Stimulated activated CD8-positive, alpha-beta memory T cell treated with anti-CD3 and anti-CD28 coated beads, Interleukin-12 subunit alpha, Interleukin-12 subunit beta, amount 100 ng/mL, for 4 hours (primary cell): ENCODE data around the gene ZNF268.

ENCODE experiments used
- DNase-seq: peaks from one replicate; pipeline ENCODE4 v3.0.0-alpha.2; 2020; ENCODE audit warnings: low read depth

ZNF268 gene

DNA sequence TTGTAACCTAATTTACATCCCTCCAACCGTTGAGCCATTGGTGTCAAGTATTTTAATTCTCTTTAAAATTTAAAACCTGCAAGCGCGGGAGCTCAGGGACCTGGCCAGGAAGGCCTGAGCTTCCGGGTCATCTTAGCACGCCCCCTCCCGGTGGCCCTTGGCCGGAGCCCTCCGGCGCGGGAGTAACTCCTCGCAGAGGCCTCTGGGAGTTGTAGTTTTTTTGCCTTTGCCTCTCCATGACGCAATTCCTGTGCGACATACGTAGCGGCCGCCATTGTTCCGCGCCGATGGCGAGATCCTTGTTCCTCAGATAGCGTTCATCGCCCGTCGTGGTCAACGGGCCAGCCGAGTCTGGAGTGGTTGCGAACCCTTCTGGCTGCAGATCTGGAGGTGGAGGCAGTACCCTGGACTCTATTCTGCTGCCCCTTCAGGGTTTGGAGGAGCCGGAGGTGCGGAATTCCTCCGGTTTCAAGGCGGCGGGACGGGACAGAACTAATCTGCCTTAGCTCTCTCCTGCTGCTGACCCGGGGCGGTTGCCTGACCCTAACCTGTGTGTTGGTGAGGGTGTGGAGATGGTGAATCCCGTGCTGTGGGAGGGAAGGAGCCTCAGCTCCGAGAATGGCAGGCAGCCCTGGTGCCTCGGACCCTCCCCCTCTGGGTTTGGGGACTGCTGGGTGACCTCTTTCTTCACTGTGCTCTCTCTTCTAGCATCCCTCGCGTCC lies at the start of gene ZNF268:
Gene ZNF268, plus strand, starts transcription at position 258 of the 722 bp plus-strand sequence. CDS start 503 bp downstream, outside the sequence.
- peak; percentile 75 for DNase-seq

DNA sequence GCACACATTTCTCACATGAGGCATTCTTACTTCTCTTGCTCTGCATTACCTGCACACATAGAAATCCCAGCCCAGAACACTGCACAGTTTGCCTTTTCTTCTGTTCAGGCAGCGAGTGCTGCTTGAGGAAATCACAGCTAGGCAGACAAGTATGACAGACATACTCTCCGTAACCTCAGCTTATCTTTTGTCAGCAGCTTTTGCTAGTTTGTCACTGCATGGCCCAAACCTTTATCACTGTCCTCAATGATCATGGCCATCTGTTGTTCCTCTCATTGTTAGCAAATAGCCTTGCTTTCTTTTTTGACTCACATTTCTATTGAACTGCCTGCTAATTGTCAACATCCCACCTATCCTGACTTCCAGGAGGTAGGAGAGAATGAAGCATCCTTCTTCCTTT lies 45.5 kb upstream of the ZNF268 start:
- no peak for DNase-seq

DNA sequence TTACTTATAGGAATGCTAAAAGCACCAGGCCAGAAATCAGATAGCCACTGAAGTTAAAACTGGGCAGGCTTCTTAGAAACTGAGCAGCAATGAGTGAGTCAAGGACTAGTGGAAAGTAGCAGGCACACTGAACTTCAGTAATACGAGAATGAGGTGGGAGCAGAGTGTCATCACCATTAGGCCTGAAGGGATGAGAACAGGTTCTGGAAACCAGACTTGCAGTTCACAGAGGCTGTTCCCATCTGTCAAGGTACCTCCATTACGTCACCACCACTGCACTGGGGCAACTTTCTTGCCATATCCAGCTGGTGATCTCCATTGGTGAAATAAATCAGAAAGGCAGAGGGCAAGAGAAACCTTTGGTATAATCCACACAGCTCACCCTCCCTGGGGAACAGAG lies 35.3 kb upstream of the ZNF268 start:
- no peak for DNase-seq

DNA sequence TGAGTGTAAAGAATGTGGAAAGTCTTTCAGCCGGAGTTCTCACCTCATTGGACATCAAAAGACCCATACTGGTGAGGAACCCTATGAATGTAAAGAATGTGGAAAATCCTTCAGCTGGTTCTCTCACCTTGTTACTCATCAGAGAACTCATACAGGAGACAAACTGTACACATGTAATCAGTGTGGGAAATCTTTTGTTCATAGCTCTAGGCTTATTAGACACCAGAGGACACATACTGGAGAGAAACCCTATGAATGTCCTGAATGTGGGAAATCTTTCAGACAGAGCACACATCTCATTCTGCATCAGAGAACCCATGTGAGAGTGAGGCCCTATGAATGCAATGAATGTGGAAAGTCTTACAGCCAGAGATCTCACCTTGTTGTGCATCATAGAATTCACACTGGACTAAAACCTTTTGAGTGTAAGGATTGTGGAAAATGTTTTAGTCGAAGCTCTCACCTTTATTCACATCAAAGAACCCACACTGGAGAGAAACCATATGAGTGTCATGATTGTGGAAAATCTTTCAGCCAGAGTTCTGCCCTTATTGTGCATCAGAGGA lies 25.1 kb upstream of the ZNF268 start:
- DNase-seq, result no peak

DNA sequence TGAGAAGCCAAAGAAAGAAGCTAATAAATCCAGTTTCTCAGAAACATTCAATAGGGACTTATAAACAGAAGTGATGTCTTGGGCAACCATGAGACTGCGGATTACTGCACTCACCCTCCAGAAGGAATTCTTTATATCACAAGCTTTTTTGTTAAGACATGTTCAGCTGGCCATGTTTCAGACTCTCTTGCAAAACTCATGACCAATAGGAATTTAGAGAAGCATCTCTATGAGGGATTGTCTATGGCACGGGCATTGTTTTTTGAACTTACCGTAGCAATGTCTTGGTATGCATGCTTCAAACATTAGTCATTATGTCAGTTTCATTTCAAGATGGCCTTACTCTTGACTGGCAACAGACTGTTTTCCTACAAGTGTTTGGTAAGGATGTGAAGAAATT lies 15.5 kb upstream of the ZNF268 start:
- DNase-seq, result no peak

DNA sequence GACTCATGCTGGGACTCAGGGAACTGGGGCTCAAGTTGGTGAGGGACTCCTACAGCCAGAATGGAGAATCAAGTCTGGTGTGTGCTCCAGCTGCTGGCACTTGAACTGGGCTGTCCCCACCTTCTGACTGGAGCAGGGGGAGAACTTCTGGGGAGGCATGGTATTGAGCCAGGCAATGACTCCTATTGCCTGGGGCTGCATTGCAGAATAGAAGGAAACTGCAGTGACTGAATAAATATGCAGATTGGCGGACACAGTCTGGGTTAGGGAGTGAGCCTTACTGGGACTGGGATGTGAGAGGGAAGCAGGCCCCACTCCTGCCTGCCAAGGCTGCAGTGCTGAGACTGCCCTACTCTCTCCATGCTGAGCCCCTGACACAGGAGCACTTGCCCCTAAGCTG lies 8.8 kb upstream of the ZNF268 start:
- no peak for DNase-seq

DNA sequence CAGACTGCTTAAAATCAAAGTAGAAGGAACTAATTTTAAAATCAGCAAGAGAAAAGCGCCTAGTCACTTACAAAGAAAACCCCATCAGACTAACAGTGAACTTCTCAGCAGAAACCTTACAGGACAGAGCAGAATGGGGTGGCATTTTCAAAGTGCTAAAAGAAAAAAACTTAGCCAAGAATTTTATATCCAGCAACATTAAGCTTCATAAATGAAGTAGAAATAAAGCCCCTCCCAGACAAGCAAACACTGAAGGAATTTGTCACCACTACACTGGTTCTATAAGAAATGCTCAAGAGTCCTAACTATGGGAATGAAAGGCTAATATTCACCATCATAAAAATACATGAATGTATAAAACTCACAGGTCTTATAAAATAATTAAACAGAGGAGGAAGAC lies 6.4 kb upstream of the ZNF268 start:
- no peak for DNase-seq

DNA sequence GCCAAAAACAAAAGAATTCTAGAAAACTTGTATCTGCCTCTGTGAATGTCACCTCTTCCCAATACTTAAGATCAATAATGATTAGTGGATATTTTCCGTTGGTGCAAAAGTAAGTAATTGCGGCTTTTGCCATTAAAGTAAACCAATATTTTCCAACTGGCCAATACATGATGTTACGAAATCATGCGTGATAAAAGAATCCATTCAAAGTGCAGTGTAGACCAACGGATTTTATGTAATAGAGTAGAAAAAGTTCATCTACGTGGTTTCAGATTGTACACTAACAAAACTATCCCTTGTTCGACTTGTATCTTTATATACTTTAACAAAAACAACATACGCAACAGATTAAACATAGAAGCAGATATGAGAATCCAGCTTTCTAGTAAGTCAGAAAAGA lies 626 bp upstream of the ZNF268 start:
- no peak for DNase-seq

DNA sequence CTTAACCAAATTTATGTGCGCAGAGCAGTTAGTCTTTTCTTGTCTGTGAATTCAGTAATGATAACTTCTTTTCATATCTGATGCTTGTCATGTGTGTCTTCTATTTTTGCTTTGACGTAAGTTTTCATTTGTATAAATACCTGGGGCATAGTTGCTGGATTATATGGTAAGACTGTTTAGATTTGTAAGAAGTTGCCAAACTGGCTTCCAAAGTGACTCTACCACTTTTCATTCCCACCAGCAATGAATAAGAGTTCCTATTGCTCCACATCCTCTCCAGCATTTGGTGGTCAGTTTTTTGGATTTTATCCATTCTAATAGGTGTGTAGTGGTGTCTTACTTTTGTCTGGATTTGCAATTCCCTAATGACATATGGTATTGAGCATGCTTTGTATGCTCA lies 8.9 kb downstream of the ZNF268 start:
- DNase-seq, result no peak

DNA sequence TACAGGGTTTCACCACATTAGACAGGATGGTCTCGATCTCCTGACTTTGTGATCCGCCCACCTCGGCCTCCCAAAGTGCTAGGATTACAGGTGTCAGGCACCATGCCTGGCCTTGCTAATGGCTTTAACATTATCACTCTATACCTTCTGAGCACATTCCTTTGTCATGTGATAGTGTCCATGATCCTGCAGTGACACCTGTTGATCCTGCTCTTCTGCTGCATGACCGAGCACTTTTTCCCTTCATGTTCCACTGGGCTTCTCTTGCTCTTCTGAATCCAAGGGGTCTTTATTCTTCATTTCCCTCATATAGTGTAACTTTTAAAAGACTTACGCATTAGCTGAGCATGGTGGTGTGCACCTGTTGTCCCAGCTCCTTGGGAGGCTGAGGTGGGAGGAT lies 11.6 kb downstream of the ZNF268 start:
- no peak for DNase-seq

DNA sequence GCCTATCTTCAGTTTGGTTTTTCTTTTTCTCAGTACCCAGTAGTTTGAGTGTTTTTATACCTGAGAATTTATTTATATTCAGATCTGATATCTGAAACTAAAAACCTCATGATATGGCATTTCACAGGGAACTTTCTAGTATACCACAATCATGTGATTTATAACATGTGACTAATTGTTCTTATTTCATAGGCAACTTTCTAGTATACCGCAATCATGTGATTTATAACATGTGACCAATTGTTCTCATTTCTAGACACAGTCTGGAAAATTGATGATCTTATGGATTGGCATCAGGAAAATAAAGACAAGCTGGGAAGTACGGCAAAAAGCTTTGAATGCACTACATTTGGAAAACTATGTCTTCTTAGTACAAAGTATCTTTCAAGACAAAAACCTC lies 20.6 kb downstream of the ZNF268 start:
- DNase-seq, result no peak

DNA sequence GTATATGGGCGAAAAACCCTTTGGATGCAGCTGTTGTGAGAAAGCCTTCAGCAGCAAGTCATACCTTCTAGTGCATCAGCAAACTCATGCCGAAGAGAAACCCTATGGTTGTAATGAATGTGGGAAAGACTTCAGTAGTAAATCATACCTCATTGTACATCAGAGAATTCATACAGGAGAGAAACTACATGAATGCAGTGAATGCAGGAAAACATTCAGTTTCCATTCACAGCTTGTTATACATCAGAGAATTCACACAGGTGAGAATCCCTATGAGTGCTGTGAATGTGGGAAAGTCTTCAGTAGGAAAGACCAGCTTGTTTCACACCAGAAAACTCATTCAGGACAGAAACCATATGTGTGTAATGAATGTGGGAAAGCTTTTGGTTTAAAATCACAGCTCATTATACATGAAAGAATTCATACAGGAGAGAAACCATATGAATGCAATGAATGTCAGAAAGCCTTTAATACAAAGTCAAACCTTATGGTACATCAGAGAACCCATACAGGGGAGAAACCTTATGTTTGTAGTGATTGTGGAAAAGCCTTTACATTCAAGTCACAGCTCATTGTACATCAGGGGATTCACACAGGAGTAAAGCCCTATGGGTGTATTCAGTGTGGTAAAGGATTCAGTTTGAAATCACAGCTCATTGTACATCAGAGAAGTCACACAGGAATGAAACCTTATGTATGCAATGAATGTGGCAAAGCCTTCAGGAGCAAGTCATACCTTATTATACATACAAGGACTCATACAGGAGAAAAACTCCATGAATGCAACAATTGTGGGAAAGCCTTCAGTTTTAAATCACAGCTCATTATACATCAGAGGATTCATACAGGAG lies 21.4 kb downstream of the ZNF268 start:
- no peak for DNase-seq

DNA sequence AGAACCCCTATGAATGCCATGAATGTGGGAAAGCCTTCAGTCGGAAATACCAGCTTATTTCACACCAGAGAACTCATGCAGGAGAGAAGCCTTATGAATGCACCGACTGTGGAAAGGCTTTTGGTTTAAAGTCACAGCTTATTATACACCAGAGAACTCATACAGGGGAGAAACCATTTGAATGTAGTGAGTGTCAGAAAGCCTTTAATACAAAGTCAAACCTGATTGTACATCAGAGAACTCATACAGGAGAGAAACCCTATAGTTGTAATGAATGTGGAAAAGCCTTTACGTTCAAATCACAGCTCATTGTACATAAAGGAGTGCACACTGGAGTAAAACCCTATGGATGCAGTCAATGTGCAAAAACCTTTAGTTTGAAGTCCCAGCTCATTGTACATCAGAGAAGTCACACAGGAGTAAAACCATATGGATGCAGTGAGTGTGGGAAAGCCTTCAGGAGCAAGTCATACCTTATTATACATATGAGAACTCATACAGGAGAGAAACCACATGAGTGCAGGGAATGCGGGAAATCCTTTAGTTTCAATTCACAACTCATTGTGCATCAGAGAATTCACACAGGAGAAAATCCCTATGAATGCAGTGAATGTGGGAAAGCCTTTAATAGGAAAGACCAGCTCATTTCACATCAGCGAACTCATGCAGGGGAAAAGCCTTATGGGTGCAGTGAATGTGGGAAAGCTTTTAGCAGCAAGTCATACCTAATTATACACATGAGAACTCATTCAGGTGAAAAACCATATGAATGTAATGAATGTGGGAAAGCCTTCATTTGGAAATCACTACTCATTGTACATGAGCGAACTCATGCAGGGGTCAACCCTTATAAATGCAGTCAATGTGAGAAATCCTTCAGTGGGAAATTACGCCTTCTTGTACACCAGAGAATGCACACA lies 22.3 kb downstream of the ZNF268 start:
- DNase-seq, result no peak

DNA sequence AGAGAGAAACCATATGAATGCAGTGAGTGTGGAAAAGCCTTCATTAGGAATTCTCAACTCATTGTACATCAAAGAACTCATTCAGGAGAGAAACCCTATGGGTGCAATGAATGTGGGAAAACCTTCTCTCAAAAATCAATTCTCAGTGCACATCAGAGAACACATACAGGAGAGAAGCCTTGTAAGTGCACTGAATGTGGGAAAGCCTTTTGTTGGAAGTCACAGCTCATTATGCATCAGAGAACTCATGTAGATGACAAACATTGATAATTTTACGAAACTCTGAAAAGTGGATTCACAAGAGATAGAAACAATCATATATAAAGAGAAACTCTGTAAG lies 22.9 kb downstream of the ZNF268 start:
- no peak for DNase-seq

DNA sequence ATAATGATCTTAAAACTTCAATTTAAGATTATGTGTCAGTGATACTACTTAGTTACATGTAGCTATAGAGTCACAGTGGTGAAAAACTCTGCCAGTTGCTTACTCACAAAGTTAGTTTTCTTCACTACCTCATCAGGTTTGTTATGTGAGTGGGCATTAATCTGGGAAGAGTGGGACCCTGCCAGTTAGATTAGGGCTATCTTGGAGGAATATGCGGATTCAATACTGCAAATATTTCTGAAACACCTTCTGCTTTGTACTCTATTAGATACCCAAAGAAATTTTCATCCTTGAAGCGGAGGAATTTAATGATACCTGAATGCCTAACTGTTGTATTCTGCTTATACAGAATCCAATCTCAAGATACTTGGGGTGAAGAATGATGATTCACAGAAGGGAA lies 25.1 kb downstream of the ZNF268 start:
- no peak for DNase-seq

DNA sequence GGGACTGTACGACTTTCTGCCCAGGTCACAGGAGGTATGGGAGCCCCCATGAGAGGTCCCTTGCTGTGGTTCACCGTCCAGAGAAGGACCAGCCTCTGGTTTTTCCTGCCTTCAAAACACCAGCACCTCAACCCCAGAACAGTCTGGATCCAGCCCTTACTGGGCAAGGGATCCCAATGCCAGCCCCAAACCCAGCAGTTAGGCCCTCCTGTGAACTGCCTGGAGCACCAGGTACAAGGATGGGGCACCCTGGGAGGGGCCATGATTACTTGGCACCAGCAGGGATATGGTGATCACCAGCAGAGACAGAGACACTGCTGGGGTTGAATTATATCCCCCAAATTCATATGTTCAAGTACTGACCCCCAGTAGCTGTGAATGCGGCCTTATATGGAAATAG lies 34.4 kb downstream of the ZNF268 start:
- no peak for DNase-seq

DNA sequence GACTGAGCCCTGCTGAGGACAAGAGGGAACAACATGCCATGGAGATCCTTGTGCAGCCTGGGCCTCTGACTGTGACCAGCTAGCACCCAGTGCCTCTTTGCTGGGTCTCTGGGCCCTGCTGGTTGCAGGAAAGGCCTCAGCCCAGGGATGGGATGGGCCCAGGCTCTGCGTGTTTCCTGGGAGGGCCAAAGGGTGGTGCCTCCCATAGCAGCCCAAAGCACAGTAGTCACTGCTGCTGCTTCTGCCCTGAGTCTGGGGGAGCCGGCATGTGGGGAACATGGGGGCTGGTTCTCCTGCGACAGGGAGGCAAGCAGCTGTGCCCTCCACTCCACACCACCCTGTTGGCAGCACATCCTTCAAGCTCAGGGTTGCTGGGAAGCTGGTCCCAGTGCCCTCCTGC lies 35.9 kb downstream of the ZNF268 start:
- DNase-seq, result no peak

DNA sequence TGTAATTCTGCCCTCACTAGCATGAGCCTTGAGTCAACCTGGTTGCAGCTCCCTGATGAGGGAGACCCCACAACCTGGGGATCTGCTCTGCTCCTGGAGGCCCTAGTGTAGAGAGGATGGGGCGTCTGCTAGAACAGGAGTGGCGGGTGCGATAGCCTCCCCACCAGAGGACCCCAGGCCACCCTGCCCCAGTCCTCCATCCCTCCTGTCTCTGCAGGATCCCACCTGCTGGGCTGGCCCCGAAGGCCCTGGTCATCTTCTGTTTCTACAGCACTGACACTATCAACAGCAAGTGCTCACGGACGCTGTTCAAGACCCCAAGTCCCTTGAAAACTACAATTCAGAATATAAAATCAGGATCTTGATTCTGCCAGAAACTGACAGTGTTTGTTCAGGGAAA lies 39.2 kb downstream of the ZNF268 start:
- DNase-seq, result no peak

DNA sequence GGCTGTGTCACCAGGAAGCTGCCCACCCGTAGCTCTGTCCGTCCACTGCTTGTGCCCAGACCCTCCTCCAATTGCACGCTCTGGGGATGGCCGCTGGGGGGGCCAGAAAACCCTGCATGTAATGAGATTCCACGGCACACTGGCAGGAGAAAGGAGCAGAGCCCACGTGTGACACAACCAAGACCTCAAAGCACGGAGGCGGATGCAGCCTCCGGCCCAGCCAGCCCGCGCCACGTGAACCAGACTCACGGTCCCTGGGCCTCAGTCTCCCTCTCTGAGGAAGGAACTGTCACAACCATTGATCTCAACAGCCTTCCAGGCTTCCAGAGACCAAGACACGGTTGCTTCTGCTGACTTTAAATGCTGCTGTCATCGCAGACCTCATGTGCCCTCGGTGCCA lies 39.9 kb downstream of the ZNF268 start:
- no peak for DNase-seq

DNA sequence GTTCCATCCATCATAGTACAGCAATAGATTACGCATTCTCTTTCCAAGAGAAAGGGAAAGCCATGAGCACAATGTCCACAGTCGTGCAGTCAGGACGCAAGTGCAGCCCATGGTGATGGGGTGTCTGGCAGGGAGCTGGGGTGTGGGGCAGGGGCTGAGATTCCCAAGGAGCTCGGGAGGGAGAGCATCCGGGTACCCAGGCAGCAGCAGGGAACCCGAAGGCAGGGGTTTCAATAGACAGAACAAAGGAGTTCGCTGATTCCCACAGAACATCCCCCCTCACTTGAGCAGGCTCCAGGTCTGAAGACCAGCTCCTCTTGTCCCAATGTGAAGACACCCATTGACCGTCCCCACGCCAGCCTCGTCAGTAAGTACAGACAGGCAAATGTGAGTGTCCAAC lies 40.9 kb downstream of the ZNF268 start:
- DNase-seq, result no peak

DNA sequence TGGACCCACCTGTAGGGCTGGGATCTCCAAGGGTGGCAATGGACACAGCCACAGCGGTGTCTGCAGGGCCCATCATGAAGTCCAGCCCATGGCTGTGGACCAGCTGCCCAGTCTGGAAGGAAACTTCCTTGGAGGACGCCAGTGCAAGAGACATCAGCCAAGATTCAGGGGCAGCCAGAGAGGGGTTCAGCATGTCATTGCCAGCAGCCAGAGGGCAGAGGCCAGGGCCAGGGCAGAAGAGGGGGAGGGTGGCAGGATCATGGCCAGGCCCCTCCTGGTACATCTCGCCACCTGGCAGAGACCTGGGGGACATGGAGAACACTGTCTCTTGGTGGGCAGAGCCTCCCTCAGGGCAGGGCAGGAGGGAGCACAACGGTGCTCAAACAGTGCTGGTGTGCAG lies 44.2 kb downstream of the ZNF268 start:
- no peak for DNase-seq

DNA sequence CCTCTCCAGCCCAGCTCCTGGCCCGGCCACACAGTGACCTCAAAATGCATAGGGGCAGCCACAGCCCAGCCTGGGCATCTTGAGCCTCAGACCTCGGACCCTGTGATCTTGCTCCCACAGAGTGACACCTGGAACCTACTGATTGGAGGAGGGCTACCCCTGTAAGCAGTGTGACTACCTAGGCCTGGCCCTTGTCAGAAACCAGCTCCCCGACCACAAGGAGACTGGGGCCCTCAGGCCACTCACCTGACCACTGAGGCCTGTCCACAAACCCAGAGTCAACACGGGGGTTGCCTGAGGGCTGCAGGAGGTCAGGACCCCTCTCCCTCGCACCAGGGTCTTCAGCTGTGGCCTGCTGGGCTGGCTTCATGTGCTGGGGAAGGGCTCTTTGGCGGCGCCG lies 45.4 kb downstream of the ZNF268 start:
- no peak for DNase-seq
